GM12878 (cell line): ENCODE data around the gene POFUT2. TPM values are rescaled to one million over a fixed set of nuclear protein-coding genes. Genes with fewer than 3 reads are reported as not detected.

Experiments used
- ATAC-seq: fragments of 200-7000 bp; cut with Tn5 transposase; 3 replicates; pipeline ENCODE4 v1.9.1; 2020; ENCODE audit warnings: mild to moderate bottlenecking, moderate library complexity
- BruUV-seq: library from RNA; stranded (reverse); fragments of 400-500 nt; replicated peaks from 2 replicates; lab custom pipeline; 2021; lab: Mats Ljungman, UMichigan
- CTCF ChIA-PET: fragments of 300-600 bp; sonication (Branson Sonifier 250); formaldehyde crosslinking; extraction: SDS; loops from one replicate; lab custom pipeline; 2021; ENCODE audit warnings: inconsistent platforms; lab: Yijun Ruan, JAX
- POLR2A ChIA-PET: fragments of 350-600 bp; formaldehyde crosslinking; extraction: SDS; loops from one replicate; lab custom pipeline; 2021; ENCODE audit warnings: inconsistent platforms; lab: Charles Lee
- RAD21 ChIA-PET: fragments of 300-600 bp; sonication (Branson Sonifier 250); formaldehyde crosslinking; loops from one replicate; lab custom pipeline; 2023; ENCODE audit warnings: antibody characterized with exemption; ENCODE audit not compliant: unreplicated experiment; lab: Charles Lee
- SMC1A ChIA-PET: fragments of 300-600 bp; sonication (Branson Sonifier 250); formaldehyde crosslinking; loops from one replicate; lab custom pipeline; 2023; ENCODE audit not compliant: unreplicated experiment, uncharacterized antibody; lab: Charles Lee
- DNase-seq: peaks from one replicate; pipeline ENCODE4 v3.0.0-alpha.2; 2011; ENCODE audit warnings: low read depth, low spot score
- FAIRE-seq: peaks from 3 replicates; lab custom pipeline; 2011; peaks lifted over from hg19 to GRCh38; lab: Jason Lieb, UNC
- H2AFZ ChIP-seq: 2 replicates; pipeline ENCODE4 v1.6.0; 2011; ENCODE audit warnings: low read depth, low read length, control low read depth; ENCODE audit not compliant: control insufficient read depth
- H3K27ac ChIP-seq: 2 replicates; pipeline ENCODE4 v1.5.1; 2011; ENCODE audit warnings: control low read depth; ENCODE audit not compliant: control insufficient read depth, insufficient read depth
- H3K27me3 ChIP-seq, 2 experiments: replicated peaks in 1 of 2; 2 replicates each; pipeline versions ENCODE4 v1.6.0 to v1.6.1; 2011; ENCODE audit warnings: low read length in 1 of 2; ENCODE audit not compliant: control insufficient read depth in 2 of 2, insufficient read depth in 2 of 2
- H3K36me3 ChIP-seq, 2 experiments: 2 replicates each; pipeline ENCODE4 v1.5.1; 2011; ENCODE audit warnings: low read length in 1 of 2; ENCODE audit not compliant: control insufficient read depth in 2 of 2, insufficient read depth in 2 of 2
- H3K4me1 ChIP-seq: 2 replicates; pipeline ENCODE4 v1.6.1; 2011; ENCODE audit warnings: mild to moderate bottlenecking, low read length, moderate library complexity, mixed read lengths; ENCODE audit not compliant: control insufficient read depth, insufficient read depth
- H3K4me2 ChIP-seq: 2 replicates; pipeline ENCODE4 v1.6.0; 2011; ENCODE audit warnings: control low read depth; ENCODE audit not compliant: control insufficient read depth, insufficient read depth
- H3K4me3 ChIP-seq: fragments of 200-600 bp; sonication (generic); 2 replicates; pipeline ENCODE4 v1.5.1; 2016
- H3K79me2 ChIP-seq: 2 replicates; pipeline ENCODE4 v1.6.0; 2011; ENCODE audit warnings: low read length; ENCODE audit not compliant: control insufficient read depth, insufficient read depth
- H3K9ac ChIP-seq: 2 replicates; pipeline ENCODE4 v1.8.0; 2011; ENCODE audit warnings: low read length, control low read depth, mixed read lengths; ENCODE audit not compliant: control insufficient read depth, insufficient read depth
- H3K9me3 ChIP-seq: replicated peaks from 3 replicates; pipeline ENCODE4 v1.5.1; 2011; ENCODE audit warnings: mild to moderate bottlenecking, low read length; ENCODE audit not compliant: control insufficient read depth, insufficient read depth
- H4K20me1 ChIP-seq: 2 replicates; pipeline ENCODE4 v1.6.0; 2011; ENCODE audit not compliant: control insufficient read depth, insufficient read depth
- CHD2 ChIP-seq: IDR thresholded peaks from 2 replicates; pipeline ENCODE4 v1.6.1; 2011; ENCODE audit warnings: low read depth, low read length, improper control_type of control experiment, borderline replicate concordance
- E4F1 ChIP-seq: fragments of 450-650 bp; IDR thresholded peaks from 2 replicates; pipeline ENCODE4 v1.6.1; 2018; ENCODE audit warnings: borderline replicate concordance, mild to moderate bottlenecking; ENCODE audit not compliant: partially characterized antibody
- IRF3 ChIP-seq: fragments of 450-650 bp; IDR thresholded peaks from 2 replicates; pipeline ENCODE4 v1.6.1; 2014; ENCODE audit warnings: mild to moderate bottlenecking
- NBN ChIP-seq: fragments of 450-650 bp; IDR thresholded peaks from 2 replicates; pipeline ENCODE4 v1.6.1; 2016
- RELA ChIP-seq: fragments of 450-650 bp; IDR thresholded peaks from 2 replicates; pipeline ENCODE4 v1.8.0; 2014; ENCODE audit warnings: borderline replicate concordance; ENCODE audit not compliant: partially characterized antibody
- STAT3 ChIP-seq: IDR thresholded peaks from 2 replicates; pipeline ENCODE4 v1.6.1; 2011; ENCODE audit warnings: low read depth, low read length, improper control_type of control experiment
- WGBS: methylation state at CpG from one replicate; pipeline ENCODE4 v1.1.6; 2016; ENCODE audit warnings: low lambda C conversion rate; ENCODE audit not compliant: insufficient replicate concordance, insufficient coverage; ENCODE audit errors: missing lambda C conversion rate; 5-methylcytosine and 5-hydroxymethylcytosine counted together
- in situ Hi-C: fragments of 300-500 bp; cut with MboI; formaldehyde crosslinking; loops from 9 replicates; pipeline ENCODE4 v1.14.3; 2018; ENCODE audit warnings: mixed read lengths
- intact Hi-C: fragments of 100-400 bp; cut with micrococcal nuclease; formaldehyde crosslinking; loops from one replicate; pipeline ENCODE4 v1.14.2; 2022; ENCODE audit not compliant: unreplicated experiment
- polyA plus RNA-seq, 11 experiments: library from polyadenylated mRNA; depleted of rRNA in 4 of 11; unstranded in 6 of 11; stranded (reverse) in 5 of 11; fragments of >200 nt; fragmentation: Nextera tagmentation in 4 of 11; fragmentation: Illumina TruSeq in 1 of 11; extraction: Ambion mirVana in 4 of 11; extraction: Trizol in 1 of 11; gene quantifications; 1 replicate in 1 of 11; 2 replicates in 10 of 11; pipeline versions ENCODE4 v1.2.1 to v1.2.3, GENCODE V29; 2011 to 2016; ENCODE audit warnings: inconsistent platforms in 2 of 11, missing spikeins in 2 of 11, low read depth in 1 of 11
- total RNA-seq, 4 experiments: library from RNA; depleted of rRNA in 3 of 4; stranded (reverse); fragments of >200 nt in 3 of 4; fragmentation: Illumina TruSeq in 1 of 4; extraction: Trizol in 1 of 4; gene quantifications; 2 replicates each; pipeline versions ENCODE4 v1.2.1 to v1.2.3, GENCODE V29; 2013 to 2021
- TF ChIP-seq, protein P1 (sequence below): fragments of 450-650 bp; formaldehyde crosslinking; IDR thresholded peaks from 2 replicates; pipeline ENCODE4 v1.4.0; 2020; ENCODE audit warnings: mild to moderate bottlenecking, moderate library complexity
- TF ChIP-seq, protein P2 (sequence below): IDR thresholded peaks from 2 replicates; pipeline ENCODE4 v1.6.1; 2012; ENCODE audit warnings: low read length, inconsistent platforms
- TF ChIP-seq, protein P3 (sequence below): IDR thresholded peaks from 2 replicates; pipeline ENCODE4 v1.6.1; 2011; ENCODE audit warnings: low read depth, low read length, improper control_type of control experiment, borderline replicate concordance
- TF ChIP-seq, protein P4 (sequence below): fragments of 450-650 bp; IDR thresholded peaks from 2 replicates; pipeline ENCODE4 v1.6.1; 2017; ENCODE audit warnings: mild to moderate bottlenecking, moderate library complexity

Gene POFUT2
- total and polyA plus RNA-seq, 10 of the 15 experiments (the other 5 are each of a cell fraction or from before 2014, with no cell fraction given), result 1.2 to 15.1 (median 6.8) TPM

DNA sequence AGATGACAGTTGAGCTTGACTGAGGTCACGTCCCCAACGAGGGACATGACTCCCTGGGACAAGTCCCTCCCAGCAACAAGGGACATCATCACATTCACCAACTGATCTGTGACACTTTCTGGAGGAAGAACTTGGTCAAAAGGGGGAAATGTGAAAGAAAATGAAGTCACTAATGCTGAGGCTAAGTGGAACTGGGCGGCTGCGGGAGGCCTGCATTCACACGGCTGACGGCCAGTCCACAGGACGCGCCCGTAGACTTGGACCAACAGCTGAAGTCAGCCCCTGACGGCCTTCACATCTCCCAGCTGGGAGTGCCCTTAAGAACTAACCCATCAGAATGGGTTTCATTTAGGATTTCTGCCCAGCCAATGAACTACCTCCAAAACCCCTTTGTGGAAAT is 26.6 kb downstream of the POFUT2 start:
- ChIA-PET POLR2A (no interaction called here), RAD21 (no interaction called here), CTCF (no interaction called here), SMC1A (no interaction called here)
- H3K79me2 ChIP-seq, result no peaks in the 10 kb centered on the region
- no peak overlapping the region for H2AFZ ChIP-seq
- no peak overlapping the region for H3K27ac ChIP-seq
- intact Hi-C loops, result no loop called here
- H3K27me3 ChIP-seq, result no peaks in the 10 kb centered on the region
- DNase-seq, result no peak
- no peak overlapping the region for H3K4me3 ChIP-seq
- no peak overlapping the region for H3K4me2 ChIP-seq
- H4K20me1 ChIP-seq, result no peaks in the 10 kb centered on the region
- WGBS, result 76% methylated on average over 10 of the region's 10 CpGs
- in situ Hi-C loops, result no loop called here
- no peaks in the 10 kb centered on the region for H3K4me1 ChIP-seq
- FAIRE-seq, result no peak
- no peaks in the 10 kb centered on the region for H3K9me3 ChIP-seq
- no peak overlapping the region for H3K9ac ChIP-seq
- H3K36me3 ChIP-seq, result peaks cover 5 to 8% of the 10 kb centered on the region in 2 experiments; a peak in 3 of 4 replicates
- BruUV-seq, result no TSS peak
- ATAC-seq, result no peak
- TF ChIP-seq, protein P1, sequence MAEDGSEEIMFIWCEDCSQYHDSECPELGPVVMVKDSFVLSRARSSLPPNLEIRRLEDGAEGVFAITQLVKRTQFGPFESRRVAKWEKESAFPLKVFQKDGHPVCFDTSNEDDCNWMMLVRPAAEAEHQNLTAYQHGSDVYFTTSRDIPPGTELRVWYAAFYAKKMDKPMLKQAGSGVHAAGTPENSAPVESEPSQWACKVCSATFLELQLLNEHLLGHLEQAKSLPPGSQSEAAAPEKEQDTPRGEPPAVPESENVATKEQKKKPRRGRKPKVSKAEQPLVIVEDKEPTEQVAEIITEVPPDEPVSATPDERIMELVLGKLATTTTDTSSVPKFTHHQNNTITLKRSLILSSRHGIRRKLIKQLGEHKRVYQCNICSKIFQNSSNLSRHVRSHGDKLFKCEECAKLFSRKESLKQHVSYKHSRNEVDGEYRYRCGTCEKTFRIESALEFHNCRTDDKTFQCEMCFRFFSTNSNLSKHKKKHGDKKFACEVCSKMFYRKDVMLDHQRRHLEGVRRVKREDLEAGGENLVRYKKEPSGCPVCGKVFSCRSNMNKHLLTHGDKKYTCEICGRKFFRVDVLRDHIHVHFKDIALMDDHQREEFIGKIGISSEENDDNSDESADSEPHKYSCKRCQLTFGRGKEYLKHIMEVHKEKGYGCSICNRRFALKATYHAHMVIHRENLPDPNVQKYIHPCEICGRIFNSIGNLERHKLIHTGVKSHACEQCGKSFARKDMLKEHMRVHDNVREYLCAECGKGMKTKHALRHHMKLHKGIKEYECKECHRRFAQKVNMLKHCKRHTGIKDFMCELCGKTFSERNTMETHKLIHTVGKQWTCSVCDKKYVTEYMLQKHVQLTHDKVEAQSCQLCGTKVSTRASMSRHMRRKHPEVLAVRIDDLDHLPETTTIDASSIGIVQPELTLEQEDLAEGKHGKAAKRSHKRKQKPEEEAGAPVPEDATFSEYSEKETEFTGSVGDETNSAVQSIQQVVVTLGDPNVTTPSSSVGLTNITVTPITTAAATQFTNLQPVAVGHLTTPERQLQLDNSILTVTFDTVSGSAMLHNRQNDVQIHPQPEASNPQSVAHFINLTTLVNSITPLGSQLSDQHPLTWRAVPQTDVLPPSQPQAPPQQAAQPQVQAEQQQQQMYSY (CRISPR knock-in tag), result no peak
- no peak for TF ChIP-seq E4F1
- TF ChIP-seq, protein P2, sequence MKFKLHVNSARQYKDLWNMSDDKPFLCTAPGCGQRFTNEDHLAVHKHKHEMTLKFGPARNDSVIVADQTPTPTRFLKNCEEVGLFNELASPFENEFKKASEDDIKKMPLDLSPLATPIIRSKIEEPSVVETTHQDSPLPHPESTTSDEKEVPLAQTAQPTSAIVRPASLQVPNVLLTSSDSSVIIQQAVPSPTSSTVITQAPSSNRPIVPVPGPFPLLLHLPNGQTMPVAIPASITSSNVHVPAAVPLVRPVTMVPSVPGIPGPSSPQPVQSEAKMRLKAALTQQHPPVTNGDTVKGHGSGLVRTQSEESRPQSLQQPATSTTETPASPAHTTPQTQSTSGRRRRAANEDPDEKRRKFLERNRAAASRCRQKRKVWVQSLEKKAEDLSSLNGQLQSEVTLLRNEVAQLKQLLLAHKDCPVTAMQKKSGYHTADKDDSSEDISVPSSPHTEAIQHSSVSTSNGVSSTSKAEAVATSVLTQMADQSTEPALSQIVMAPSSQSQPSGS, result no peak
- TF ChIP-seq, protein P3, sequence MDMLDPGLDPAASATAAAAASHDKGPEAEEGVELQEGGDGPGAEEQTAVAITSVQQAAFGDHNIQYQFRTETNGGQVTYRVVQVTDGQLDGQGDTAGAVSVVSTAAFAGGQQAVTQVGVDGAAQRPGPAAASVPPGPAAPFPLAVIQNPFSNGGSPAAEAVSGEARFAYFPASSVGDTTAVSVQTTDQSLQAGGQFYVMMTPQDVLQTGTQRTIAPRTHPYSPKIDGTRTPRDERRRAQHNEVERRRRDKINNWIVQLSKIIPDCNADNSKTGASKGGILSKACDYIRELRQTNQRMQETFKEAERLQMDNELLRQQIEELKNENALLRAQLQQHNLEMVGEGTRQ, result no peak
- no peak for TF ChIP-seq IRF3
- no peak for TF ChIP-seq CHD2
- no peak for TF ChIP-seq NBN
- TF ChIP-seq RELA, result no peak
- no peak for TF ChIP-seq STAT3
- TF ChIP-seq, protein P4, sequence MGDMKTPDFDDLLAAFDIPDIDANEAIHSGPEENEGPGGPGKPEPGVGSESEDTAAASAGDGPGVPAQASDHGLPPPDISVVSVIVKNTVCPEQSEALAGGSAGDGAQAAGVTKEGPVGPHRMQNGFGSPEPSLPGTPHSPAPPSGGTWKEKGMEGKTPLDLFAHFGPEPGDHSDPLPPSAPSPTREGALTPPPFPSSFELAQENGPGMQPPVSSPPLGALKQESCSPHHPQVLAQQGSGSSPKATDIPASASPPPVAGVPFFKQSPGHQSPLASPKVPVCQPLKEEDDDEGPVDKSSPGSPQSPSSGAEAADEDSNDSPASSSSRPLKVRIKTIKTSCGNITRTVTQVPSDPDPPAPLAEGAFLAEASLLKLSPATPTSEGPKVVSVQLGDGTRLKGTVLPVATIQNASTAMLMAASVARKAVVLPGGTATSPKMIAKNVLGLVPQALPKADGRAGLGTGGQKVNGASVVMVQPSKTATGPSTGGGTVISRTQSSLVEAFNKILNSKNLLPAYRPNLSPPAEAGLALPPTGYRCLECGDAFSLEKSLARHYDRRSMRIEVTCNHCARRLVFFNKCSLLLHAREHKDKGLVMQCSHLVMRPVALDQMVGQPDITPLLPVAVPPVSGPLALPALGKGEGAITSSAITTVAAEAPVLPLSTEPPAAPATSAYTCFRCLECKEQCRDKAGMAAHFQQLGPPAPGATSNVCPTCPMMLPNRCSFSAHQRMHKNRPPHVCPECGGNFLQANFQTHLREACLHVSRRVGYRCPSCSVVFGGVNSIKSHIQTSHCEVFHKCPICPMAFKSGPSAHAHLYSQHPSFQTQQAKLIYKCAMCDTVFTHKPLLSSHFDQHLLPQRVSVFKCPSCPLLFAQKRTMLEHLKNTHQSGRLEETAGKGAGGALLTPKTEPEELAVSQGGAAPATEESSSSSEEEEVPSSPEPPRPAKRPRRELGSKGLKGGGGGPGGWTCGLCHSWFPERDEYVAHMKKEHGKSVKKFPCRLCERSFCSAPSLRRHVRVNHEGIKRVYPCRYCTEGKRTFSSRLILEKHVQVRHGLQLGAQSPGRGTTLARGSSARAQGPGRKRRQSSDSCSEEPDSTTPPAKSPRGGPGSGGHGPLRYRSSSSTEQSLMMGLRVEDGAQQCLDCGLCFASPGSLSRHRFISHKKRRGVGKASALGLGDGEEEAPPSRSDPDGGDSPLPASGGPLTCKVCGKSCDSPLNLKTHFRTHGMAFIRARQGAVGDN, result no peak
